Esophagus squamous epithelium (tissue), 5 donors: ENCODE data around the gene BTNL3. TPM values are rescaled to one million over a fixed set of nuclear protein-coding genes. Genes with fewer than 3 reads are reported as not detected.

Source experiments
- DNase-seq: peaks from one replicate; lab custom pipeline; 2025; lab: John Stamatoyannopoulos, UW
- H3K27ac ChIP-seq, 4 donors: fragments of 200-600 bp; sonication (generic); one replicate each; pipeline ENCODE4 v1.5.1; 2016 to 2019; ENCODE audit warnings: mild to moderate bottlenecking in 1 of 4
- H3K27me3 ChIP-seq, 4 donors: fragments of 200-600 bp; sonication (generic); 1 replicate in 3 of 4; 2 replicates in 1 of 4; pipeline versions ENCODE4 v1.5.1 to v1.6.0; 2017 to 2021; ENCODE audit warnings: antibody characterized with exemption in 1 of 4
- H3K36me3 ChIP-seq, 3 donors: fragments of 200-600 bp; sonication (generic); one replicate each; pipeline ENCODE4 v1.5.1; 2016 to 2019
- H3K4me1 ChIP-seq, 3 donors: fragments of 200-600 bp; sonication (generic); one replicate each; pipeline ENCODE4 v1.5.1; 2017 to 2019
- H3K4me3 ChIP-seq, 4 donors: fragments of 200-600 bp; sonication (generic); 1 replicate in 3 of 4; 2 replicates in 1 of 4; pipeline ENCODE4 v1.5.1; 2016 to 2019; ENCODE audit warnings: mild to moderate bottlenecking in 2 of 4, moderate library complexity in 1 of 4
- H3K9me3 ChIP-seq, 3 donors: fragments of 200-600 bp; sonication (generic); one replicate each; pipeline ENCODE4 v1.5.1; 2016 to 2019
- CTCF ChIP-seq, 6 experiments: fragments of 450-650 bp in 4 of 6; fragments of 200-600 bp in 2 of 6; sonication (generic) in 2 of 6; IDR thresholded peaks; one replicate each; pipeline ENCODE4 v1.5.1; 2016 to 2019; ENCODE audit warnings: antibody characterized with exemption in 6 of 6, mild to moderate bottlenecking in 4 of 6, moderate library complexity in 4 of 6
- POLR2A ChIP-seq, 4 donors: fragments of 450-650 bp; IDR thresholded peaks; one replicate each; pipeline ENCODE4 v1.6.1; 2017; ENCODE audit warnings: antibody characterized with exemption in 4 of 4, mild to moderate bottlenecking in 4 of 4, moderate library complexity in 3 of 4
- WGBS, 2 donors: methylation state at CpG; one replicate each; pipeline ENCODE4 v1.1.5; 2018; 5-methylcytosine and 5-hydroxymethylcytosine counted together
- intact Hi-C: fragments of 100-400 bp; cut with DNase I; formaldehyde crosslinking; loops from one replicate; pipeline ENCODE4 v1.15.0; 2022
- total RNA-seq, 4 donors: library from RNA; depleted of rRNA; stranded (reverse); fragments of >200 nt; gene quantifications; one replicate each; pipeline ENCODE4 v1.1.0, GENCODE V29; 2016
- donor health status: DM: yes; HTN: yes; CAD: no.

BTNL3 gene
- total RNA-seq, 4 donors from 2014 or later, result not detected

GRCh38 chr5:181039931-181040630 is 51.4 kb downstream of the BTNL3 start, which contains the start of gene BTNL9:
Gene BTNL9, plus strand, starts transcription at chr5:181040266. Its CDS starts 5,224 bp downstream, at chr5:181045490.
- Histone ChIP-seq H3K27ac (peak within 1 kb of the TSS in 1 of 4 donors; percentile 9), H3K9me3 (no peaks in the 10 kb centered on the region), H3K36me3 (no peaks in the 10 kb centered on the region), H3K27me3 (peaks cover 0 to 84% (median 0%) of the 10 kb centered on the region in 4 donors), H3K4me1 (no peaks in the 10 kb centered on the region), H3K4me3 (peak within 1 kb of the TSS in 2 of 4 donors; percentile 15 to 28)
- TF ChIP-seq CTCF (IDR thresholded peaks at IDR 0.05) (no peak), POLR2A (IDR thresholded peaks at IDR 0.05) (no peak)
- WGBS, 2 donors, result 52 to 64% methylated on average over 14 to 16 of the region's 17 CpGs
- DNase-seq, result no peak
- intact Hi-C loops, result no loop called here

GRCh38 chr5:181040631-181040945 is 51.9 kb downstream of the BTNL3 start:
- 72 to 100% methylated on average over 4 to 5 of the region's 8 CpGs for WGBS, 2 donors
- Histone ChIP-seq H3K27ac (peak overlapping the region in 1 of 4 donors; percentile 9), H3K27me3 (peaks cover 0 to 89% (median 0%) of the 10 kb centered on the region in 4 donors), H3K4me1 (no peaks in the 10 kb centered on the region), H3K36me3 (no peaks in the 10 kb centered on the region), H3K9me3 (no peaks in the 10 kb centered on the region), H3K4me3 (peak overlapping the region in 1 of 4 donors; percentile 28)
- TF ChIP-seq CTCF (IDR thresholded peaks at IDR 0.05), result no peak
- intact Hi-C loops, result no loop called here
- no peak for DNase-seq

GRCh38 chr5:181041043-181041442 is 52.4 kb downstream of the BTNL3 start:
- no peak for TF ChIP-seq POLR2A (IDR thresholded peaks at IDR 0.05)
- TF ChIP-seq CTCF (IDR thresholded peaks at IDR 0.05), result no peak
- Histone ChIP-seq H3K9me3 (no peaks in the 10 kb centered on the region), H3K36me3 (no peaks in the 10 kb centered on the region), H3K4me3 (peak overlapping the region in 2 of 4 donors; percentile 15 to 28), H3K27ac (no peak overlapping the region), H3K27me3 (peaks cover 0 to 89% (median 0%) of the 10 kb centered on the region in 4 donors), H3K4me1 (no peaks in the 10 kb centered on the region)
- WGBS, 2 donors, result 42 to 51% methylated on average over 6 of the region's 6 CpGs
- intact Hi-C loops, result no loop called here
- DNase-seq, result no peak

- WGBS, 2 donors, result 59 to 66% methylated on average over 12 to 15 of the region's 15 CpGs
- TF ChIP-seq POLR2A (IDR thresholded peaks at IDR 0.05), result no peak
- no peak for TF ChIP-seq CTCF (IDR thresholded peaks at IDR 0.05)
- Histone ChIP-seq H3K27me3 (peaks cover 0 to 89% (median 0%) of the 10 kb centered on the region in 4 donors), H3K27ac (peak overlapping the region in 1 of 4 donors; percentile 10), H3K9me3 (no peaks in the 10 kb centered on the region), H3K4me3 (peak overlapping the region in 1 of 4 donors; percentile 28), H3K36me3 (no peaks in the 10 kb centered on the region), H3K4me1 (no peaks in the 10 kb centered on the region)
- intact Hi-C loops, result no loop called here
- no peak for DNase-seq
Measured at GRCh38 chr5:181042036-181042713, 53.5 kb downstream of the BTNL3 start.

GRCh38 chr5:181042722-181043121 is 54.1 kb downstream of the BTNL3 start:
- TF ChIP-seq POLR2A (IDR thresholded peaks at IDR 0.05), result no peak
- no peak for TF ChIP-seq CTCF (IDR thresholded peaks at IDR 0.05)
- H3K4me3 ChIP-seq, result peak overlapping the region in 1 of 4 donors; percentile 28

More at GRCh38 chr5:181042722-181043121, 54.1 kb downstream of the BTNL3 start:
- H3K27me3 ChIP-seq, result peaks cover 0 to 89% (median 0%) of the 10 kb centered on the region in 4 donors
- H3K27ac ChIP-seq, result peak overlapping the region in 1 of 4 donors; percentile 10
- H3K36me3 ChIP-seq, result no peaks in the 10 kb centered on the region
- no peak for DNase-seq
- H3K4me1 ChIP-seq, result no peaks in the 10 kb centered on the region
- intact Hi-C loops, result no loop called here
- WGBS, 2 donors, result 61 to 68% methylated on average over 9 to 10 of the region's 11 CpGs
- H3K9me3 ChIP-seq, result no peaks in the 10 kb centered on the region
